Measurements from ENCODE around the gene RAB39B.
"Not testable (repeated sequence)": the region's sequence is repeated elsewhere in the genome, so short reads cannot be mapped to it uniquely, and the experiment has no call there.

RAB39B gene, protein sequence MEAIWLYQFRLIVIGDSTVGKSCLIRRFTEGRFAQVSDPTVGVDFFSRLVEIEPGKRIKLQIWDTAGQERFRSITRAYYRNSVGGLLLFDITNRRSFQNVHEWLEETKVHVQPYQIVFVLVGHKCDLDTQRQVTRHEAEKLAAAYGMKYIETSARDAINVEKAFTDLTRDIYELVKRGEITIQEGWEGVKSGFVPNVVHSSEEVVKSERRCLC

DNA sequence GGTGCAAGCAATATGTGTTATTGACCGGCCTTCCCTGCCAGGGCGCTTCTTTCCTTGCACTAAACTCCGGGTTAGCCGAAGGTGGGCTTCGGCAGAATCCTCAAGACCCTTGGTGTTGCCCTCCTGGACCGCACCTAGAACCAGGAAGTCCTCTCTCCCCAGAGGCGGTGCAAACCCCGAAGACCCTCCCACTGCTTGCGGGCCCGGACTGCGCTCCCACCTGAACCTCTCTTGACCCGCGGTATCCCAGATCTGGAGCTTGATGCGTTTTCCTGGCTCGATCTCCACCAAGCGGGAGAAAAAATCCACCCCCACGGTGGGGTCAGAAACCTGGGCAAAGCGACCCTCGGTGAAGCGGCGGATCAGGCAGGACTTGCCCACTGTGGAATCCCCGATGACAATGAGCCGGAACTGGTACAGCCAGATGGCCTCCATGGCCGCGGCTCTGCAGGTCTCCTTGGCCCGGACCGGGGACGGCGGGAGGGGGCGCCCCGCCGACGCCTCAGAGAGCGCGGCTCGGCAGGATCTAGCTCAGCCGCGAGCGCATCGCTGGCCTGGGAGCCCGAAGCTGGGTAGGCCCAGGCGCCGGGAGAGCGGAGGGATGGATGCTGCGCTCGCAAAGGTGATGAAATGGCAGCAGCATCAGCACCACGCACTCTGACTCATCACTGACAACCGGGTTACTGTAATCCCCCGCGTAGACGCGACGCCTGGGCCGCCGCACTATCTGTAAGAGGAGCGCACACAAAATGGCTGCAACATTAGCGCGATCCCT, at the start of gene RAB39B:
Gene RAB39B (minus strand): TSS at position 638 of the 775 bp plus-strand sequence. CDS start 203 bp downstream, at position 435.
- no peak for DNase-seq

DNA sequence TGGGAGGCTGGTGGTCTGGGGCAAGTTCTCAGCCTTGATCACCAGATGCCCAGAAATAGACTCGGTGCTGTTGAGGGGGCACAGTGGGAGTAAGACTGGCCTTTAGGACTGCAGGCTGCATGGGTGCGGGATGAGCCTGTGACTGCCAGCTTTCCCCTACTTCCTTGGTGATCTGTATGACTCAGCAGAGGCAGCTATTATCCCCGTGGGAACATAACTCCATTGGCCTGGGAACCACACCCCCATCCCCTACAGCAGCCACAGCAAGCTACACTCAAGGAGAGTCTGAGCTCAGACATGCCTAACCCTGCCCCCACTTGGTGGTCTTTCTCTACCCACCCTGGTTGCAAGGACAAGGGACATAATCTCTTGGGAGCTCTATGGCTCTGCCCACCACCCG, 49.5 kb upstream of the RAB39B start:
- no peak for DNase-seq

DNA sequence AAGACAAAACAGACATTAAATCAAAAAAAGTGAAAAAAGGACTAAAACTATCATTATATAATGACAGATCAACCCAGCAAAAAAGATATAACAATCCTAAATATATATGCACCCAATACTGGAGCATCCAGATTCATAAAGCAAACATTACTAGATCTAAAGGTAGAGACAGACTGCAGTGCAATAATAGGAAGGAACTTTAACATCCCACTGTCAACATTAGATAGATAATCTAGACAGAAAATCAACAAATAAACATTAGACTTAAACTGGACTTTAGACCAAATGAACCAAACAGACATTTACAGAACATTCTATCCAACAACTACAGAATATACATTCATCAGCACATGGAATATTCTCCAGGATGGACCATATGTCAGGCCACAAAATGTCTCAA, 29.5 kb upstream of the RAB39B start:
- DNase-seq = no peak

DNA sequence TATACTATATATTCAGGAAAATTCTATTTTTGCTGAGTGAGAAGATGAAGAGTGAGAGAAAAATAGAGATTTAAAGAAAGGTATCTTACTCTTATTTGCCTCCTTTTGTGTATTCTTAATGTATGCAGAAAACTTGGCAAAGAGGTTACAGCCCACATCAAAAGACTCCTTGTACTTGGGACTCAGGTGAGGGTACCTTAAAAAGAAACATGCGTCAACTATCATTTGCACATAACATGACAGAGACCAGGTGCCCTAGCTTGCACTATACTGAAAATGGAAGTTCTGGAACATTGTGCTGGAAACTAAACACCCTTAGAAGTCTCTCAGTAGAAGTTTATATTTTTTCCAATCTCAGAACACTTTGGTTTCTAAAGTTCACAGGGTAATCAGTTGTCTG, 15.6 kb upstream of the RAB39B start:
- no peak for DNase-seq

DNA sequence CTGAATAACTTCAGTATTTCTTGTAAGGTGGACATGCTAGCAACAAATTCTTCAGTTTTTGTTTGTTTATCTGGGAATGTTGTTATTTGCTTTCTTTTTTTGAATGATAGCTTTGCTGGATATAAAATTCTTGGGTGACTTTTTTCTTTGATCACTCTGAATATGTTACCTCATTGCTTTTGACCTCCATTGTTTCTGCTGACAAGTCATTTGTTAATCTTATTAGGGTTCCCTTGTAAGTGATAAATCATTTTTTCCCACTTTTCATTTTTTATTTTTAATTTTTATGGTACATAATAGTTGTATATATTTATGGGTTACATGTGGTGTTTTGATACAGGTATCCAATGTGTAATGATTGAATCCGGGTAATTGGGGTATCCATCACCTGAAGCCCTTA, 6.7 kb upstream of the RAB39B start:
- no peak for DNase-seq

DNA sequence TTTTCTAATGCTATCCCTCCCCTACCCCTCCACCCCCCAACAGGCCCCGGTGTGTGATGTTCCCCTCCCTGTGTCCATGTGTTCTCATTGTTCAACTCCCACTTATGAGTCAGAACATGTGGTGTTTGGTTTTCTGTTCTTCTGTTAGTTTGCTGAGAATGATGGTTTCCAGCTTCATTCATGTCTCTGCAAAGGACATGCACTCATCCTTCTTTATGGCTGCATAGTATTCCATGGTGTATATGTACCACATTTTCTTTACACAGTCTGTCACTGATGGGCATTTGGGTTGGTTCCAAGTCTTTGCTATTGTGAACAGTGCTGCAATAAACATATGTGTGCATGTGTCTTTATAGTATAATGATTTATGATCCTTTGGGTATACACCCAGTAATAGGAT, 3.7 kb upstream of the RAB39B start:
- DNase-seq = not testable (repeated sequence)

DNA sequence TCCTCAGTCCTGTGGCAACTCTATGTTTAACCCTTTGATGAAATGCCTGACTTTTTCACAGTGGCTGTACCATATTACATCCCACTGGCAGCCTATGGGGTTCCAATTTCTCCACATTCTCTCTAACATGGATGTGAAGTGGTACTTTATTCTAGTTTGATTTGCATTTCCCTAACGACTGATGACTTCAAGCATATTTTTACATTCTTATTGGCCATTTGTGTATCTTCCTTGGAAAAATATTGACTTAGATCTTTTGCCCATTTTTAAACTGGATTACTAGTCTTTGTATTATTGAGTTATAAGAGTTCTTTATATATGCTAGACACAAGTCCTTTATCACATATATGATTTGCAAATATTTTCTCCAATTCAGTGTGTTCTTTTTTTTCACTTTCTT, 2.1 kb upstream of the RAB39B start:
- DNase-seq = no peak

DNA sequence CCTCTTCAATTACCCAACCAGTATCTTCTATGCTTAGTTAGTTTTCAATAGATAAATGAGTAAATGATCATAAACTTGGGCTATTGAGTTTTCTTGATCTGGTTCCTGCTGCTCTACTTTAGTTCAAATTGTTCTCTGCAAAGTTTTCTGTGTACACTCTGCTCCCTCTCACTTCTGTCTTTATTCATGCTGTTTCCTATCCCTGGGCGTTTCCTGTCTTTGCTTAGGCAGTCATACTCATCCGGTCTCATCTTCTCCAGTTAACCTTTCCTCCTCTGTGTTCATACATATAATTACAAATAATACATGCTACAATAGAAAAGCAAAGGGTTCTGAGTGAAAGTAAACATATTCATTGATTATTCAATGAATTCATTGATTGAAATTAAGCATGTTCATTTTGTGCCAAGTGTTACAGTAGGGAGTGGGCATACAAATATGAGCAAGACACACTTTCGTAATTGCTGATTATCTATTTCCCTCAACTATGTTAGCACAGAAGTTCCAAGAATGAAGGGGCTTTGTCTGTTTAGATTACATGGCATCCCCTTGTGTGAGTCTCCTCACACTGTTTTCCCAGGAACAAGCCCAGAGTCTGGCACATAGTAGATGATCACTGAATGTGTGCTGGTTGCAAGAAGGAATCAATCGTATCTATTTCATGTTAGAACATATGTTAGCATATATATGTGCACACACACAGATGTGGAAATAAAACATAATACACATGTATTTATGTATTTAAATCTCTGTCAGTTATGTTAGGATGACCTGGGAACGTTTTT, 1.1 kb downstream of the RAB39B start:
- DNase-seq = no peak

DNA sequence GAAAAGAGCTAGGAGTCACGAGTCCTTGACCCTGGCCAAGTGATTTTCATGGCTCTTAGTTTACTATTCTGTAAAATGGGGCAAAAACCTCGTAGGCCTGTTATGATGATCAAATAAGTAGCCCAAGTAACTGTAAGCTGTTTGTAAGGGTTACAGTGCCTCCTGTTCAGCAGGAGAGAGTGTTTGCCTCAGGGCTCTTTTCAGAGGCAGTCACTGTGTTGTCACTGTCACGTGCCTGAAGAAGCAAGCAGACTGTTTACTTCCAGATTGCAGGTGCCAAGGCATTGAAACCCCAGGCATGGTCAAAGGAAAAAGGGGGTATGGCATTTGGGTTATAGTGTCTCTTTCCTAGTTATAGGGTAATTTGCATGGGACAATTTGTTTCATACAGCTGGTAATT, 4.5 kb downstream of the RAB39B start:
- no peak for DNase-seq

DNA sequence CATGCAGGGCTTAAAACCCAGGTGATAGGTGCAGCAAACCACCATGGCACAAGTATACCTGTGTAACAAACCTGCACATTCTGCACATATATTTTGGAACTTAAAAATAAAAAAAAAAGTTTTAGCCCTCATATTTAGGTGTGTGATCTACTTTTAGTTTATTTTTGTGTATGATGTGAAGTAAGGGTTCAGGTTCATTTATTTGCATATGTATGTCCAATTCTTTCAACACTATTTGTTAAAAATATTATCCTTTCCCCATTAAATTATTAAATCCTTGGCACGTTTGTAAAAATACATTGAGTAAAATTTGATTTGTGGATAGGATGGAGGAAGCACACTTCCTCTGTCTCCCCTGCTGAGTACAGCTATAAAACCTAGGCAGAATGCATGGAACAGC, 12.9 kb downstream of the RAB39B start:
- DNase-seq = no peak

DNA sequence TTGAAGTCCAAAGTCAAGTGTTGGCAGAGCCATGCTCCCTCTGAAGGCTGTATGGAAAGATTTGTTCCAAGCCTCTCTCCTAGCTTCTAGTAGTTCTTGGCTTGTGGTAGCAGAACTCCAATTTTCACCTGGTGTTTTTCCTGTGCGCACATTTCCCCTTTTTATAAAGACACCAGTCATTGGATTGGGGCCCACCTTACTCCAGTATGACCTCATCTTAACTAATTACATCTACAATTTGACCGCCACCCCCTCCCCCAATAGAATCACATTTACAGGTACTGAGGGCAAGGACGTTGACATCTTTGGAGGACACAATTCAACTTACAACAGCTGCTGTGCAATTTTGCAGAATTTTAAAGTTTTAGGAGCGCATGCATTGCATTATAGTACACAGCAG, 16.8 kb downstream of the RAB39B start:
- no peak for DNase-seq

DNA sequence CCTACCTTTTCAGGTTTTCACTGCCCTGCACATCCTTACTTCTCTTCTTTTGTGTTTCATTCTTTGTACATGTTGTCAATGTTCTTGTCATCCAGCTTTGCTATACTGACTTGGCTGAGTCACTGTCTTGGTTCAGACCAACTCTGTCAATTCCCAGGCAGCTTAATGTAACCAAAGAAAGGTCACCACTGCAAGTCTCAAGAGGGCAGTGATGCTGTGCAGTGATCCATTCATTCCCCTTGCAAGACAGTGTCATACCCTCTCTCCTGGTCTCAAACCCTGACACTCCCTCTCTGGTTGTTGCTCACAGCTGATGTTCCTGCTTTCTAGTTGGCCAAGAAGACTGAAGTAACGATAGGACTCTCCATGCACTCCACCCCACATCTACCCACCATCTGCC, 17.5 kb downstream of the RAB39B start:
- no peak for DNase-seq

DNA sequence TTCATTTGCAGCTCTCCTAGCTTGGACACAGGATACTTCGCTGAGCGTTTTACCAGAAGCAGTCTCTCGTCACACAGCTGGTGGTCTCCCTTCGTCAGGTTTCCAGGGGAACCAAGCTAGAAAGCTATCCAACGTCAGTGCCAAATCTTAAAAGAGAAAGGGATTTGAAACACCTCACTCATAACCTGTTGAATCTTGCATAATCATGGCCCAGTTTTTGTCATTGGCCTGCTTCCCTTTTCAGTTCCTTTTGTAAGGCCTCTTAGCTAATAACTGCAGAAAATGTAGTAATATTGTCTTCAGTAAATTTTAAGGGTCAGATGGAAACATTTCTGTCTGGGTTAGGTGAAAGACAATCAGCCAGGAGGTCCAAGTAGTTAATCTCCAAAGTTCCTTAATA, 22.0 kb downstream of the RAB39B start:
- no peak for DNase-seq

DNA sequence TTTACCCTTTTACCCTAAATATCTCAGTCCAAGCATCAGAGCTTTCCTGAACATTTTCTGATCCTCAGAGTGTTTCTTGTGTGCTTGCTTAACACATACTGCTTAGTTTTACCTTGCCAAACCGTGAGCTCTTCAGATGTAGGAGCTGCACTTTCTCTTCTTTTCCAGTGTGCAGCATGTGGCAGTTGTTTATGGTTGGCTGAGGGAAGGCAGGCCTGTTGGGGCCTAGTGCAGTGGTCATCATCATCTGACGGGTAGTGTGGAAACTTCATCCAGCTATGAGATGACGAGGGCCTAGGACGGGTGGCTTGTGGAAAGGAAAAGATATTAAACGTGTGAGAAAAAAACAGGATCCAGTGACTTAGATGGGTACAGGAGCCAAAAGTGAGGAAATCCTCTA, 26.6 kb downstream of the RAB39B start:
- DNase-seq = no peak

DNA sequence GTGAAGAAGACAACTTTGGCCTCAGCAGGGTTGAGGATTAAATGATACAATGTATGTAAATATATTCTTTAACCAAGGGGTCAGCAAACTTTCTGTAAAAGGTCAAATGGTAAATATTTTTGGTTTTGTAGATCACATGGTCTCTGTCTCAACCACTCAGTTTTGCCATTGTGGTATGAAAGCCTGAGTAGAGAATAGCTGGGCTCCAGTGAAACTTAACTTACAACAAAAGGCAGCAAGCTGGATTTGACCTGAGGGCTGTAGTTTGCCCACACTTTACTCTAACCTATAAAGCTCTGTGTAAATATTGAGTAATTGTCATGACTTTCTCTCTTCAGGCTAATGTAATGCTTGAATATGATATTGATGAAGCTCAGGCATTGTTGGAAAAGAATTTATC, 28.4 kb downstream of the RAB39B start:
- no peak for DNase-seq

DNA sequence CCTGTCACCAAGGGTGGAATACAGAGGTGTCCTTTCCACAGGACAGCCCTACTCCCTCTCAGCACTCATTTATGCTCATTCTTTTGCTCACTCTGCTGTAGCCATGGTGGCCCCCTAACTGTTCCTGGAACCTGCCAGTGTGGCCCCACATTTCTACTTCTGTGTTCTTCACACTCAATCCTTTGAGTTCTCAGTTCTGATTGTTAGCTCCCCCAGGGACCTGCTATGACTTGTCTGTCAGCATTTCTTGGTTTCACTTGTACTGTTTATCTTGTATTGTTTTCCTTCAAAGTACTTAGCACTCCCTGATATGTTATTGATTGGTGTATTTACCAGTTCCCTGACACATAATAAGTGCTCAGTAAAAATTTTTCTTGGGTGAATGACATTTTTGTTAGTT, 33.1 kb downstream of the RAB39B start:
- DNase-seq = no peak

DNA sequence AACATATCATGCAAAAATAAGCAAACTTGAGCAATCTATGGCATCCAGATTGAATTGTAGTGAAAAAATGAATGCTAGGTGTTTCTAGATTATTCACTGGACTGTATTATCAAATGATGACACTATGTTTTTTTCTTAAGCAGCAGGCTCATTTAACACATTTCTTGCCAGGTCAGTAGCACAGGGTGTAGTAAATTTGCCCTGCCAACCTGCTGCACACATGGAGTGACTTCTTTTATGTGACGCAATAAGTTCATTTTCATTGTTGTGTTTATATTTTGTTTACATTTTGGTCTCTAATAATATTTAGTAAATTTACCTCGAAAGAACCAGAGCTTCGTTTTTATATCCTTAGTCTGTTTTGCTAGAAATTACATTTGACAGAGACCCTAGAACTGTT, 38.5 kb downstream of the RAB39B start:
- DNase-seq = no peak

DNA sequence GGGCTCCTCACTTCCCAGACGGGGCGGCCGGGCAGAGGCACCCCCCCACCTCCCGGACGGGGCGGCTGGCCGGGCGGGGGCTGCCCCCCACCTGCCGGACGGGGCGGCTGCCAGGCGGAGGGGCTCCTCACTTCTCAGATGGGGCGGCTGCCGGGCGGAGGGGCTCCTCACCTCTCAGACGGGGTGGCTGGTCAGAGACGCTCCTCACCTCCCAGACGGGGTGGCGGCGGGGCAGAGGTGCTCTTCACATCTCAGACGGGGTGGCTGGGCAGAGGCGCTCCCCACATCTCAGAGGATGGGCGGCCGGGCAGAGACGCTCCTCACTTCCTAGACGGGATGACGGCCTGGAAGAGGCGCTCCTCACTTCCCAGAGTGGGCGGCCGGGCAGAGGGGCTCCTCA, 40.5 kb downstream of the RAB39B start:
- DNase-seq = not testable (repeated sequence)

DNA sequence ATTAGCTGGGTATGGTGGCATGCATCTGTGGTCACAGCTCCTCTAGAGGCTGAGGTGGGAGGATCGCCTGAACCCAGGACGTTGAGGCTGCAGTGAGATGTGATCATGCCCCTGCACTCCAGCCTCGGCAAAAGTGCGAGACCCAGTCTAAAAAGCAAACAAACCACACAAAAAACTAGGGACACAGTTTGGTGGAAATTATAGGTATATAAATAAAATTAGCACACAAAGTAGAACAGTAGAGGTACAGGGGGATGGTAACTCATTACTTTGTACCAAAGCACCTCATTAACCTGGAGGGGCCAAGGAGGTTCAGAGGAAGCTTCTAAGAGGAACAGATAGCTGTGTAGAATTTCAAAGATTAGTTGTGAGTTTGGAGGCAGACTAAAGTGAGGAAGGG, 42.9 kb downstream of the RAB39B start:
- no peak for DNase-seq

DNA sequence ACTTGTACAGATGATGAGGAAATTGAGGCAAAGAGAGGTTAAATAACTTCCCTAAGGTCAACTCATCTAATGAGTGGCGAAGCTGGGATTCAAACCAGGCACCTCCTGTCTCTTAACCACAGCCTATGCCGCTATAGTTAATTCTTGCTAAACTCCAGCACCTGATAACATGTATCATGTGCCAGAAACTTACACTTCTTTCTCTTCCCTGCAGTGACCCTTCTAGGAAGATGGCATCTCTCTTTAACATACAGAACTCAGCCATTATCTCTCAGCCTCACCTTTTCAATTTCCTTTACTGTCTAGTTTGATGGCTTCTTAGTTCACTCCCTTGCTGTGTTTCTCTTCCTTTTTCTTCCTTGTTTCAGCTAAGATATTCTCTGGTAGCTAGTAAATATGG, 45.5 kb downstream of the RAB39B start:
- DNase-seq = no peak

DNA sequence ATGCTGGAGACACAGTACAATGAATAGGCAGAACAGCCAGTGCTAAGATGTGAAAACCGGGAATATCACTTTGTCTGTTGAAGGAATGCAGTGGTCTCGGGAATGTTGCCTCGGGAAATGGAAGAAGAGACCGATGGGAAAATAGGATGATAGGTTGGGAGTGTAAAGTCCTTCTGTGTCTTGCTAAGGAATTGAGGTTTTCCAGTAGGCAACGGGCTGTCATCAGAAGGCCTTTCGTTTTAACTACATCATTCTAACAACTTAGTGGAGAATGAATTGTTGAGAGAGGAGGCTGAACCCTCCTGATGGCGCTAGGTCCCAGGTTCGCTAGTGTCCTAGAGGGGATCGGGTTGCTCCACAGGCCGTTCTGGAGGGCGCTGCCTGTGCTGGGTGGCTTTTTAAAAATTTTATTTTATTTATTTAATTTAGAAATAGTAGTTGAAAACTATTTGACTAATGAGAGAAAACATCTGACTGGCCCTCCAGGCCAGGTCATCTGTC, 47.3 kb downstream of the RAB39B start:
- DNase-seq = no peak

DNA sequence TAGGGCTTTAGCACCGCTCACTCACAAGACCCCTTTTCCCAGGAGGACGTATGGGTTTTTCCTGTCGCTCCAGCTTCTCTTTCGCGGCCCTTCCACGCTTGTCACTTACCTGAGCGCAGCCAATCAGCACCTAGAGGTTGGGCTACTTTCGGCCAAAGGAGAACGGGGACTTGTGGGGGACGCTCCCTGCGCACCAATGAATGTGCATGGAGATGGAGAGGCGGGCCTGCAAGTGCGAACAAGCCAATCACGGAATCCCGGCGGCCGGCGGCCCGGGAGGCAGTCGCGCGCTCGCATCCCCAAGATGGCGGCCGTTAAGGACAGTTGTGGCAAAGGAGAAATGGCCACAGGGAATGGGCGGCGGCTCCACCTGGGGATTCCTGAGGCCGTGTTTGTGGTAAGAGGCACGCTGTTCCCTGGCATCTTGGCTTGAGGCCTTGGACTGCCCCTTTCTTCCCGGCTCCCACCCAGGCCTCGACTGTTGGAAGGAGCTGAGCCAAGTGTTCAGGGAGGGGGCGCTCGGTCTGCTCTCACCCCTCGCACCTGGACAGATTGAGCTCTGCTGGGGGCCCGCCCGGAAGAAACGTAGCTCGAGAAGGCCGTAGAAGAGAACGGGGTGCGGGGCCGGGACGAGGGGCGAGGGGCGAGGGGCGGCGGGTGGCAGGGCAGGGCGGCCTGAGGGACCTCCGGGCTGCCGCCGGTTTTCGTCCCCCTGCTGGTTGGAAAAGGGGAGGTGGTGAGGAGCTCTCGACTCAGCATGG, 47.9 kb downstream of the RAB39B start, which contains the start of gene VBP1:
Gene VBP1 (plus strand): TSS at position 282 of the 761 bp plus-strand sequence. CDS start 23 bp downstream, at position 305.
- DNase-seq = peak; percentile 57
